ELF-1 (cell line): ENCODE measurements around the gene KLF1.
"Not testable (repeated sequence)": the region's sequence is repeated elsewhere in the genome, so short reads cannot be mapped to it uniquely, and the experiment has no call there.

Experiments
- DNase-seq: peaks from one replicate; pipeline ENCODE4 v3.0.0-alpha.2; 2016; ENCODE audit warnings: low read depth, low spot score

The KLF1 gene

DNA sequence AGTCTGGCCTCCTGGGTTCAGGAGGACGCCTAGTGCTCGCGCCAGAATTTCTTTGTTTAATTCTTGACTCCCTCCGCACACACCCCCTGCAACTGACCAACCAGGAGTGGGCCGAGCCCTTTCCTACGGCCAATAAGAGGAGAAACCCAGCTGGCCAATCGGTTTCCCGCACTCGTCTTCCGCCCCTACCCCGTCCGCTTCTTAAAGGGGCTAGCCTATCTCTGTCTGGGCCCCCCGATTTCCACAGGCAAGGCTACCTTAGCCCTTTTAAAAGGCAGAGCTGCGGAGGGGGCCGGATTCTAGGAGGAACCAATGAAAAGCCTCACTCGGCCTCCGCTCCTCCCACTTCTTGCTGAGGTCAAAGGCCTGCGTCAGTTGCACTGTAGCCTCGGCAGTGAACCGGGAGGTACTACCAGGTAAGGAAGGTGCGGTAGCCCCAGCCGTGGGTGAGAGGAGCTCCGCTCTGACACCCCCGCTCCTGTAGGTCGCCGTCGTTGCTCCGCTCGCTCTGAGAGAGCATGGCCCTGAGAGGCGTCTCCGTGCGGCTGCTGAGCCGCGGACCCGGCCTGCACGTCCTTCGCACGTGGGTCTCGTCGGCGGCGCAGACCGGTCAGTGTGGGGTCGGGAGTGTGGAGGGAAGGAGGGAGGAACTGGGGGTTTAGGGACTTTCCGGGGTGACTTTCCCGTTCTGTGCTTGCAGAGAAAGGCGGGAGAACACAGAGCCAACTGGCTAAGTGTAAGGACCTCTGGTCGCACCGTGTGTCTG is 4.0 kb upstream of the KLF1 start, which contains the start of gene GCDH:
TSS of gene GCDH (plus strand) at position 374 of the 766 bp plus-strand sequence. CDS start at position 519, 145 bp downstream.
- DNase-seq: peak; percentile 100

DNA sequence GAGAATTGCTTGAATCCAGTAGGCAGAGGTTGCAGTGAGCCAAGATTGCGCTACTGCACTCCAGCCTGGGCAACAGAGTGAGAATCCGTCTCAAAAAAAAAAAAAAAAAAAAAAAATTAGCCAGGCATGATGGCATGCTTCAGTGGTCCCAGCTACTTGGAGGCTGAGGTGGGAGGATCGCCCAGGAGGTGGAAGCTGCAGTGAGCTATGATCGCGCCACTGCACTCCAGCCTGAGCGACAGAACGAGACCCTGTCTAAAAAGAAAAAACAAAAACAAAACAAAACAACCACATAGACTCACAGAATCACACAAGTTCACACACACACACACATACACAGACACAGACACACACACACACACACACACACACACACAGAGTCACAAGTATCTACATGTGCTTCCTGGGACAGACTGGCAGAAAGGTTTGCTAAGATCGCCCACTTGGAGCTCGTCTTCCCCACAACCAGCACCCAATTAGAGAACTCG is 3.3 kb upstream of the KLF1 start:
- not testable (repeated sequence) for DNase-seq

DNA sequence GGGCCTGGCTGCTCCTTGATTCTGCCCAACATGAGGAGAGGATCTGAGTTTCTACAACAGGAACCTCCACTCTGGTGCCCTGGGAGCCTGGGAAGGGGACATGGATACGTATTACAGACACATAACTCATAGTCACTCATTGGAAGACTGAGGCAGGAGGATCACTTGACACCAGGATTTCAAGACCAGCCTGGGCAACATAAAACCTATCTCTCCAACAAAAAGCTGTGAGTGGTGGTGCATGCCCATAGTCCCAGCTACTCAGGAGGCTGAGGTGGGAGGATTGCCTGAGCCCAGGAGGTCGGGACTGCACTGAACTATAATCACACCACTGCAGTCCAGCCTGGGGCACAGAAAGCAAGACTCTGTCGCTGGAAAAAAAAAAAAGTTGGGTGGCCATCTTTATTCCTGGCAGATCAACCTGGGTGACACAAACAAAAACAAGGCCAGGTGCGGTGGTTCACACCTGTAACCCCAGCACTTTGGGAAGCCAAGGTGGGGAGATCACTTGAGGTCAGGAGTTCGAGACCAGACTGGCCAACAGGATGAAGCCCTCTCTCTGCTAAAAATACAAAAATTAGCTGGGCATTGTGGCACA is 1.1 kb upstream of the KLF1 start:
- no peak for DNase-seq

DNA sequence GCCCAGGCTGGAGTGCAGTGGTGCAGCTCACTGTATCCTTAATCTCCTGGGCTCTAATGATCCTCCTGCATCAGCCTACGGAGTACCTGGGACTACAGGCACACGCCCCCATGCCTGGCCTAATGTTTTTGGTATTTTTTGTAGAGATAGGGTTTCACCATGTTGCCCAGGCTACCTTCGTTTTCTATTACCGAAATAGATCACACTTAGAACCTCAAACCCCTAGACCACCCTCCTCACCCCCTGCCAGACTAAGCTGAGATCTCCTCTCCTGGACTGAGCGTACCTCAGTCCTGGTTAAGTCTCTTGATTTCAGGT is 391 bp downstream of the KLF1 start:
- no peak for DNase-seq

DNA sequence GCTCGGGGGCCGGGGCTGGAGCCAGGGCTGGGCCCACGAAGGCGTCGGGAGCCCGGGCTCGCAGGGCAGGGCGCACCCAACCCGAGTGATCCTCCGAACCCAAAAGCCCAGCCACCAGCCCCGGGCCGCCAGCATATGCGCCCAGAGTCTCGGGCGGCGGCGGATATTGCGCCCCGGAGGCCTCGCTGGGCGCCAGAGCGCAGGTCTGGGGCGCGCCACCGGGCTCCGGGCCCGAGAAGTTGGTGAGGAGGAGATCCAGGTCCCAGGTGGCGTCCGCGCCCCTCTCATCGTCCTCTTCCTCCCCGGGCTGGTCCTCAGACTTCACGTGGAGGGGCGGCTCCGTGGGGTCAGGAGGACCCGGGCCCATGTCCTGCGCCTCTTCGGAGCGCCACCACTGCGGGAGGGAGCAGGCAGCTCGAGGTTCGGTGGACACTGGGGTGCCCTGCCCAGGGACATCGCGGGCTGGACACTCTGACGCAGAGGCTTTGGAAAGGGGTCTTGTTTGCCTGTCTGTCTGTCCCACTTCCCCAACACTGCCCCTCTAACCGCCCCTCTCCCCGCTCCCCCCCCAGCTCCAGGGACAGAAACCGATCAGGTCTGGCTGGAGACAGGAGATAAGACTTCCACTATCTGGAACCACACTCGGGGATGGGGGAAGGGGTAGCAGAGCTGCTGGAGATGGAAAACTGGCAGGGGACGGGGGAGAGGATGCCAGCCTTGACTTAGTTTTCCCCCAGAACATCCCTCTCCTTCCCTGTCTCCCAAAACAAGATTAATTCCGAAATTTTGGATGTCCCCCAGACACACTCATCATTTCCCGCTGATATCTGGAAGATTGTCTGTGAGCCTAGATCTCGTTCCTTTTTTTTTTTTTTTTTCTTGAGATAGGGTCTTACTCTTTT is 1.0 kb downstream of the KLF1 start:
- DNase-seq: peak; percentile 27

DNA sequence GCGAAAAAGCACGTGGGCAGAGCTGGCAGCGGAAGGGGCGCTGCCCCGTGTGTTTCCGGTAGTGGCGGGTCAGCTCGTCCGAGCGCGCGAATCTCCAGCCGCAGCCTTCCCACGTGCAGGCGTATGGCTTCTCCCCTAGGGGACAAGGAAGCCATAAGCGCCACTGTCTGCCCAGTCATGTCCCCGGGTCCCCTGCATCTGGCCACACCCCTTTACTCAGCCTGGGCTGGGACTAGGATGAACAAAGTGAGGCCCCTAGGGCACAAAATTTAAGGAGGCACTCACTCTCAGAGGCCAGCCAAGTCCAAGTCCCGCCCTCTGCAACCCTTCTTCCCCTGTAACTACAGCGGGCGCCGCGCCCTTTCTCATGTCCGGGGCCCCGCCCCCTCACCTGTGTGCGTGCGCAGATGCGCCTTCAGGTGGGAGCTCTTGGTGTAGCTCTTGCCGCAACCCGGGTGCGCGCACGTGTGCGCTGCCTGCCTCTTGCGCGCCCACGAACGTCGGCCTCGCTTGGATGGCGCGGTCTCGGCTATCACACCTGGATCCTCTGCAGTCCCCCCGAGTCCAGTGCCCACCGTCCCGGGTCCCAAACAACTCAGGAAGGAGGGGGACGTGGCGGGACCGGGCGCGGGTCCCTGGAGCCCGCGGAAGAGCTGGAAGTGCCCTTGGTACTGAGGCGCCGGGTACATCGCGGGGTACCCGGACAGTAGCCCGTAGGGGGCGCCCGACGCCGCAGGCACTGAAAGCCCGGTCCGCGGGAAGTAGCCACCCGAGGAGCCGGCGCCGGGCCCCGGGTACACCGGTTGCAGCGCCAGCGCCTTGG is 1.9 kb downstream of the KLF1 start:
- DNase-seq: peak; percentile 96

DNA sequence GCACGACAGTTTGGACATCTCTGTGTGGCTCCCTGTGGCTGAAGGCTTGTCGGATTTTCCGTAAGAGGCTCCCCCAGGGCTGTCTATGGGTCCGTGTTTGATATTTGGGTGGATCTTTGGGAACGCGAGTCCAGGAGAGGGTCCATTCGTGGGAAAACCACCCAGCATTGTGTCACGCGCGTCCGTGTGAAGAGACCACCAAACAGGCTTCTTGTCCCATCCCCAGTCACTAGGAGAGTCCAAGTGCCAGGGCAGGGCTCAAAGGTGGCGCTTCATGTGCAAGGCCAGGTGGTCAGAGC is 2.4 kb downstream of the KLF1 start:
- no peak for DNase-seq

DNA sequence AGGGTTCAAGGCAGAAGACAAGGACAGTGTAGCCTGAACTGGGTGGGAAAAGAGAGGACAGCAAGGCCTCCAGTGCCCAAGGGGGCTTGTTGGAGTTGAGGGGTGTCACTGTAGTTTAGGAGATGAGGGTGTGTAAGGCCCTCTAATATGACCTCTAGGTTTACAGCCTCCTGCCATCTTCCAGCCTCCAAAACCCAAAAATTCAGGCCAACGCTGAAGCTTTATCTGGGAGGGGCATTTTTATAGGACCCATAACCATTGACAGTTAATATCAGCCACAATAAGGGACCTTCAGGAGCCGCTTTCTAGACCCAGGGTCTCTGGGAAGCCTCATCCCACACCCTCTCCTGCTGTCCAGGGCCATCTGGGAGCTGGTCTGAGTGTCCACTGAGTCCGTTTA is 2.8 kb downstream of the KLF1 start:
- no peak for DNase-seq

DNA sequence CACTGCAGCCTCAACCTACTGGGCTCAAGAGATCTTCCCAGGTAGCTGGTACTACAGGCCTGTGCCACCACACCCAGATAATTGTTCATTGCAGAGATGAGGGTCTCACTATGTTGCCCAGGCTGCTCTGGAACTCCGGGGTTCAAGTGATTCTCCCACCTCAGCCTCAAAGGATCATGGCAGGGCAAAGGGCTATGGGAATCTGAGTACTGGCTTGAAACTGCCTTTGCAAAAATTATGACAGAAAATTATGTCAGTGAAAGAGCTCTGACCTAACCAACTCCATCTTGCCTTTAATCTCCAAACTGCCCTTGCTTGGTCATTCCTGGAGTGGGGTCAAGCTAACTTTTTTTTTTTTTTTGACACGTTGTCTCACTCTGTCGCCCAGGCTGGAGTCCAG is 4.4 kb downstream of the KLF1 start:
- DNase-seq: no peak

DNA sequence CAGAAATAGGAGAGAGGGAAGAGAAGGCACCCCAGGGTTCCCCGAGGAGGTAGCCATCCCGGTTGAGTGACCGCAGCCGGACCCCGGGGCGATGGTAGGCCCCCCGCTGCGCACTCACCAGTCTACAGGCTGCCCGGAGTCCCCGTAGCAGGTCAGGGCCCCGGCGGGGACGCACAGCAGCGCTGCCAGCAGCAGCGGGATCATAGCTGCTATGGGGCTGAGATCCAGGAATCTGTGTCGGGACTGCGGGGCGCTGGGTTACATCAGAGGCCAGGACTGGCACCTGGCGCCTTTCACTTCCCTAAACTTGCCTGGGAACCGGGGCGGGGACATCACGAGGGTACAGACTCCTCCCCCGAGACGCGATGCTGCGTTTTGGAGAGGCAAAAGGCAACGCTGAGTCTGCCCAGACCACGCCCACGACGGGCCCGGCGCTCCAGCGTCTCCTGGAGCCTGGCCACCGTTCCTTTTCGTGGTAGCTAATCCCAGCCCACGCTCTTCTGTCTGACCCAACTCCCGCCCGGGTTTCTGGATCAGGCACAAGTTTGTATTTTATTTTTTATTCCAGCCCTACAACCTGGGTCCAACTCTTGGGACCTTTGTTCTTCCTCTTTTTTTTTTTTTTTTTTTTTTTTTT is 5.7 kb downstream of the KLF1 start, which contains the start of gene DNASE2:
TSS of gene DNASE2 (minus strand) at position 278 of the 637 bp plus-strand sequence. CDS start at position 204, 74 bp downstream.
- peak; percentile 94 for DNase-seq

DNA sequence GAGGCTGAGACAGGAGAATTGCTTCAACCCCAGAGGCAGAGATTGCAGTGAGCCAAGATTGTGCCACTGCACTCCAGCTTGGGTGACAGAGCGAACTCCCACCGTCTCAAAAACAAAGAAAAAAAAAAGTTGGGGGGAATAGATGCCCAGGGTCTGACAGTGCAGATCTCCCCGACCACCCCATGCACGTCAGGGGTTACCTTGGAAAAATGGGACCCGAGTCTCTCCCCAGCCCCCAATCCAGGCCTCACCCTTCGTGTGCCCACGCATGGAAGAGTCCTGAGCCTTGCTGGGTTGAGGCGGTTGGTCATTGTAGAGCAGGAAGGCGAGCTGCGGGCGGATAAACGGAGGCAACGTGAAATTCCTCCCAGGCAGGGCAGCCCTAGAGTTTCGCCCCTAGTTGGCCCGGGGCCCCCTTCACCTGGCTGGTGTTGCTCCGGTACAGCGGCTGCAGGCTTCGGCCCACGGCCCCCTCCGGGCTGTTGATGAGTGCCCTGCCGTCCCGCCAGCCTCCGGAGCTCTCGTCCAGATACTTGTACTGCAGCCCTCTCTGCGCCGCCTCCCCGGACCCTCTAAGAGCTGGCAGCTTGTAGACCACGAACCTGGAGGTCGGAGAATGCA is 6.3 kb downstream of the KLF1 start:
- no peak for DNase-seq

DNA sequence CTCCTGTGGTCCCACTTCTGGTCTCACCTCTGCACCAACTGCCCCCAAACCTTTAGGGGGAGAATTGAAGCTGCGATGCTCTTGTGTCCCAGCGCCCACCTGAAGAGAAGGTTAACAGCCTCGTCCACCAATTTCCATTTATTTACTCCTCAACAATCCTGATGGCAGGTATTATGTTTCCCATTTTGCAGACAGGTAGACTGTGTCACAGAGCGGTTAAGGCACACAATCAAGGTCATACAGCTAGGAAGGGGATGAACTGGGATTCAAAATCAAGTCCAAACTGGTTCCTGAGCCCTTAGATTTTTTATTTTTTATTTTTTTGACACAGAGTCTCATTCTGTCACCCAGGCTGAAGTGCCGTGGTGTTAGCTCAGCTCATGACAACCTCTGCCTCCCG is 11.9 kb downstream of the KLF1 start:
- no peak for DNase-seq

DNA sequence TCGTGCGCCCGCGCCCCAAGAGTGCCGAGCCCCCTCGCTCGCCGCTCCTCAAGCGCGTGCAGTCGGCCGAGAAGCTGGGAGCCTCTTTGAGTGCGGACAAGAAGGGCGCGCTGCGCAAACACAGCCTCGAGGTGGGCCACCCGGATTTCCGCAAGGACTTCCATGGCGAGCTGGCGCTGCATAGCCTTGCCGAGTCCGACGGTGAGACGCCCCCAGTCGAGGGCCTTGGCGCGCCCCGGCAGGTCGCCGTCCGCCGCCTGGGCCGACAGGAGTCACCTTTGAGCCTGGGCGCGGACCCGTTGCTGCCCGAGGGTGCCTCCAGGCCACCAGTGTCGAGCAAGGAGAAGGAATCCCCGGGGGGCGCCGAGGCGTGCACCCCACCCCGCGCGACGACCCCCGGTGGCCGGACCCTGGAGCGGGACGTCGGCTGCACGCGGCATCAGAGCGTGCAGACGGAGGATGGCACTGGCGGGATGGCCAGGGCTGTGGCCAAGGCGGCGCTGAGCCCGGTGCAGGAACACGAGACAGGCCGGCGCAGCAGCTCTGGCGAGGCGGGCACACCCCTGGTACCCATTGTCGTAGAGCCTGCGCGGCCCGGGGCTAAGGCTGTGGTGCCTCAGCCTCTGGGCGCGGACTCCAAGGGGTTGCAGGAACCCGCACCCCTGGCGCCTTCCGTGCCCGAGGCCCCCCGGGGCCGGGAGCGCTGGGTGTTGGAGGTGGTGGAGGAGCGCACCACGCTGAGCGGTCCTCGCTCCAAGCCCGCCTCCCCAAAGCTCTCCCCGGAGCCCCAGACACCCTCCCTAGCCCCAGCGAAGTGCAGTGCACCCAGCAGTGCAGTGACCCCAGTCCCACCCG is 12.9 kb downstream of the KLF1 start:
- peak; percentile 20 for DNase-seq

DNA sequence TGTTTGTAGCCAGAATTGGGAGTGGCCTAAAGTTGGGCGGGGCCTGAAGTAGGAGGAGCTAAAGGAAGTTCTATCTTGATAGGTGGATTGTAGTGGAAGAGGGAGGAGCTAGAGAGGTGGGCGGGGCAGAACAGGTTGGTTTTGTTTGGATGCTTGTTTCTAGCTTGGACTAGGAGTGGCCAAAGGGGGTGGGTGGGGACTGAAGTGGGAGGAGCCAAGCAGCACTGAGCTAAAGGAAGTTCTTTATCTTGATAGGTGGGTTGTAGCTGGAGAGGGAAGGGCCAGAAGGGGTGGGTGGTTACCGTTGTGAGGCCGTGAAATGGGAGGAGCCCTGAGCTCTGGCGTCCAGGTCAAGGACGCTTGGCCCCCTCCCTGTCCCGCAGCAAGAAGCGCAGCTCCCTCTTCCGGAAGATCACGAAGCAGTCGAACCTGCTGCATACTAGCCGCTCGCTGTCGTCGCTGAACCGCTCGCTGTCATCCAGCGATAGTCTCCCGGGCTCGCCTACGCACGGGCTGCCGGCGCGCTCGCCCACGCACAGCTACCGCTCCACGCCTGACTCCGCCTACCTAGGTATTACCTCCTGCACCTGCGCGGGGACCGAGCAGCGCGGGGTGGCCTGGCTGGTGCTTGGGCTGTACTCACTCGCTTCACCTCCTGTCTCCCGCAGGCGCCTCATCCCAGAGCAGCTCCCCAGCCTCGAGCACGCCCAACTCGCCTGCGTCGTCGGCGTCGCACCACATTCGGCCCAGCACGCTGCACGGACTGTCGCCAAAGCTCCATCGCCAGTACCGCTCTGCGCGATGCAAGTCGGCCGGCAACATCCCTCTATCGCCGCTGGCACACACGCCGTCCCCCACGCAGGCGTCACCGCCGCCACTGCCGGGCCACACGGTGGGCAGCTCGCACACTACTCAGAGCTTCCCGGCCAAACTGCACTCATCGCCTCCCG is 13.8 kb downstream of the KLF1 start:
- peak; percentile 98 for DNase-seq

DNA sequence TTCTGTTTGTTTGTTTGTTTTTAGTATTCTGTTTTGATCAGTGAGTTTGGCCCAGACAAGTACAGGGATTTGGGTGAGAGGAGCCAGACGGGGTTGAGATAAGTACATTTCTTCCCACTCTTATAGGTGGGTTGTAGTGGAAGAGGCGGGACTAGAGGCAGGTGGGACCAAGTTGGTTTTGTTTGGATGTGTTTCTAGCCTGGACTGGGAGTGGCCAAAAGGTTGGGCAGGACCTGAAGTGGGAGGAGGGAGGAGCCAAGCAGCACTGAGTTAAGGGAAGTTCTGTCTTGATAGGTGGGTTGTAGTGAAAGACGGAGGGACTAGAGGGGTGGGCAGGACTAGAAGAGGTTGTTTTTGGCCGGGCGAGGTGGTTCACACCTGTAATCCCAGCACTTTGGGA is 14.7 kb downstream of the KLF1 start:
- peak; percentile 47 for DNase-seq

DNA sequence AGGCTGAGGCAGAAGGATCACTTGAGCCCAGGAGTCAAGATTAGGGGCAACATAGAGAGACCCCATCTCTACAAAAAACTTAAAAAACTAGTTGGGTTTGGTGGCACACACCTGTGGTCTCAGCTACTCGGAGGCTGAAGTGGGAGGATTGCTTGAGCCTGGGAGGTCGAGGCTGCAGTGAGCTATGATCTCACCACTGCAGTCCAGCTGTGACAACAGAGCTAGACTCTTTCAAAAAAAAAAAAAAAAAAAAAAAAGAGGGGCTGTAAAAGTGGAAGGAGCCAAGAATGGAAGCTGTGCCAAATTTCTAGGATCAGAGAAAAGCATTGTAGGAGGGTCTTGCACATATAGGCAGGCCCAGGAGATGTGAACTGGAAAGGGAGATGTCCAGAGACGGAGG is 15.3 kb downstream of the KLF1 start:
- DNase-seq: no peak

DNA sequence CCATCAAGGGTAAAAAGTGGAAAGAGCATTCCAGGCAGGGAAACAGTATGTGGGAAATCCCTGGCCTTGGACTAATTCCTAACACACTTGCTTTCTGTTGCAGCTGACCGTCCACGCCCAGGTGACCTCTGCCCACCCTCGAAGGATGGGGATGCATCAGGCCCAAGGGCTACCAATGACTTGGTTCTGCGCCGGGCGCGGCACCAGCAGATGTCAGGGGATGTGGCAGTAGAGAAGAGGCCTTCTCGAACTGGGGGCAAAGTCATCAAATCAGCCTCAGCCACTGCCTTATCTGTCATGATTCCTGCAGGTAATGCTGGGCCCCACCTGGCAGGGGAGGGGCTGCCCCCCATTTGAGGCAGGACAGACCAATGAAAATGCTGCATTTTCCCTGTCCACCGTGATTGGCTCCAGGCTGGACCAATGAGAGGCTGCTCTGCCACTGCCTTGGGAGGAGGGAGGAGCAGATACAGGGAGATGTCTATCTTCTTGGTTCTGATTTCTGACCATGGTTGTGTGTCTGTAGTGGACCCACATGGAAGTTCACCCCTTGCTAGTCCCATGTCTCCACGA is 18.4 kb downstream of the KLF1 start:
- no peak for DNase-seq
